Measurements from ENCODE around the gene SUSD1. TPM values are rescaled to one million over a fixed set of nuclear protein-coding genes. Genes with fewer than 3 reads are reported as not detected.
"Not testable (repeated sequence)": the region's sequence is repeated elsewhere in the genome, so short reads cannot be mapped to it uniquely, and the experiment has no call there.

The SUSD1 gene
- total RNA-seq, 1 experiment from 2014 or later, result 19.5 TPM

DNA sequence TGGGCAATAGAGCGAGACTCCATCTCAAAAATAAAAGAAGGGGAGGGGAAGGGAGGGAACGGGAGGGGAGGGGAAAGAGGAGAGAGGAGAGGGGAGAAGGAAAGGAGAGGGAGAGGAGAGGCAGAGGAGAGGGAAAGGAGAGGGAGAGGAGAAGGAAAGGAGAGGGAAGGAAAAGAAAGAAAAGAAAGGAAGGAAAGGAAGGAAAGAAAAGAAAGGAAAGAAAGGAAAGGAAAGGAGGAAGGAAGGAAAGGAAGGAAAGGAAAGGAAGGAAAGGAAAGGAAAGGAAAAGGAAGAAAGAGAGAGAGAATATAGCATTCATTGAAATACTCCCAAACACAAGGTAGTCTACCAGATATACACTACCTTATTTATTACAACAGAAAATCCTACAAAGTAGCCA lies 44.8 kb downstream of the SUSD1 start:
- Histone ChIP-seq H3K36me3 (peaks cover 3% of the 10 kb centered on the region), H3K4me3 (no peak overlapping the region), H3K27me3 (no peaks in the 10 kb centered on the region), H3K27ac (no peak overlapping the region), H3K9me3 (replicated peaks) (peaks cover 11% of the 10 kb centered on the region; the same call in 1 of the 2 replicates), H3K4me1 (peaks cover 5% of the 10 kb centered on the region; the same call in 1 of the 2 replicates)
- no peak for DNase-seq

DNA sequence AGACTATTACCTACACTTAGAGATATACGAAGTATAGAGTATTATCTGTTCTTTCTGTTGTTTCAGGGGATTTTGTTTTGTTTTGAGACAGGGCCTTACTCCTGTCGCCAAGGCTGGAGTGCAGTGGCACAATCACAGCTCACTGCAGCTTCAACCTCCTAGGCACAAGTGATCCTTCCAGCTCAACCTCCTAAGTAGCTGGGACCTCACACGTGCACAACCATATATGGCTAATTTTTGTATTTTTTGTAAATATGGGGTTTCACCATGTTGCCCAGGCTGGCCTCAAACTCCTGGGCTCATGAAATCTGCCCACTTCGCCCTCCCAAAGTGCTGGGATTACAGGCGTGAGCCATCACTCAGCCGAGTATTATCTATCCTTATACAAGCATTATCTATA lies 45.9 kb downstream of the SUSD1 start:
- Histone ChIP-seq H3K27me3 (no peaks in the 10 kb centered on the region), H3K4me1 (peaks cover 3% of the 10 kb centered on the region; the same call in 1 of the 2 replicates), H3K9me3 (replicated peaks) (peaks cover 8% of the 10 kb centered on the region; the same call in 1 of the 2 replicates), H3K4me3 (no peak overlapping the region), H3K27ac (no peak overlapping the region), H3K36me3 (peaks cover 6% of the 10 kb centered on the region)
- DNase-seq, result no peak

DNA sequence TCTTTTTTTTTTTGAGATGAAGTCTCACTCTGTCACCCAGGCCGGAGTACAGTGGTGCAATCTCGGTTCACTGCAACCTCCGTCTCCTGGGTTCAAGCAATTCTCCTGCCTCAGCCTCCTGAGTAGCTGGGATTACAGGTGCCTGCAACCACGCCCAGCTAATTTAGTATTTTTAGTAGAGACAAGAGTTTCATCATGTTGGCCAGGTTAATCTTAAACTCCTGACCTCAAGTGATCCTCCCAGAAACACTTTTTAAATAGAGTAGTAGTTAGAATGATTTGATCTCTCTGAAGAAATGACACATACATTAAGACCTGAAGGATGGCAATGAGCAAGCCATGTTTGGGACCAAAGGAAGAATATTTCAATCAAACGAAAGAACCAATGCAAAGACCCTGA lies 46.7 kb downstream of the SUSD1 start:
- H3K9me3 ChIP-seq (replicated peaks); H3K4me1 ChIP-seq; H3K36me3 ChIP-seq; DNase-seq; H3K27me3 ChIP-seq; H3K27ac ChIP-seq; H3K4me3 ChIP-seq: not testable (repeated sequence)

DNA sequence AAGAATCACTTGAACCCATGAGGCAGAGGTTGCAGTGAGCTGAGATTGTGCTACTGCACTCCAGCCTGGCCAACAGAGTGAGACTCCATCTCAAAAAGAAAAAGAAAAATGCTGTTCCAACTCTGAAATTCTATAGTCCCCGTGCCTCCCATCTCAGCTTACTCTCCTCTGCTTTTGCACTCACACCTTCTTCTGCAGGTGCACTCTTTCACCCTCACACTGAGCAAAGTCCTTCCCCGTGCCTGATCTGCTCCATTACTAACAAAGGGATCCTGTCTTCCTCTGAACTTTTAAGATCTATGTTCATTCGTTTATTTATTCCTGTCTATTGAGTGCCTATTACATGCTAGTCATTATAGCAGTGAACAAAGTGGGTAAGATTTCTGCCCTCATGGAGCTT lies 47.8 kb downstream of the SUSD1 start:
- Histone ChIP-seq H3K4me1 (no peaks in the 10 kb centered on the region), H3K4me3 (no peak overlapping the region), H3K36me3 (peaks cover 6% of the 10 kb centered on the region), H3K9me3 (replicated peaks) (no peaks in the 10 kb centered on the region), H3K27me3 (no peaks in the 10 kb centered on the region), H3K27ac (no peak overlapping the region)
- no peak for DNase-seq

DNA sequence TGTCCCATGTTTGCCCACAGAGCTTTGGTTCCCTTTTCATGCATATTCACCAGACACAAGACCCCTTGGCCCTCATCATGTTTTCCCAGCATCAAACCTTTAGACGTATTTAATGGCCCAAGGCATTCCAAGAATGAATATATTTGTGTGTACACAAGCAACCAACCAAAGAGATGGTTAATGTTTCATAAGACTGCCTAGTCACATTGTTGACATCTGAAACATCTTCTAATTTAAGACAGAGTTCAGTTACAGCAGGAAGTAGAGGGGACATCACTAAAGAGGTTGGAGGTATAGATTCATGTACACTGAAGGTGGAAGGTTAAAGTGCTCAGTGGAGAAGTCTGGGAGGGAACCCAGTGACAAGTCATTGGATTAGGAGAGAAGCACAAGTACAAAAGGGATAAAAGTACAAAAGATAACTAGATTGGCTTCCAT lies 49.1 kb downstream of the SUSD1 start:
- 0 out of 2 replicates have a peak, but pooled peaks cover 3% of the 10 kb centered on the region for H3K4me1 ChIP-seq
- H3K9me3 ChIP-seq (replicated peaks), result no peaks in the 10 kb centered on the region
- DNase-seq, result no peak
- H3K36me3 ChIP-seq, result peaks cover 7% of the 10 kb centered on the region; the same call in 1 of the 2 replicates
- no peak overlapping the region for H3K4me3 ChIP-seq
- H3K27me3 ChIP-seq, result no peaks in the 10 kb centered on the region
- no peak overlapping the region for H3K27ac ChIP-seq

DNA sequence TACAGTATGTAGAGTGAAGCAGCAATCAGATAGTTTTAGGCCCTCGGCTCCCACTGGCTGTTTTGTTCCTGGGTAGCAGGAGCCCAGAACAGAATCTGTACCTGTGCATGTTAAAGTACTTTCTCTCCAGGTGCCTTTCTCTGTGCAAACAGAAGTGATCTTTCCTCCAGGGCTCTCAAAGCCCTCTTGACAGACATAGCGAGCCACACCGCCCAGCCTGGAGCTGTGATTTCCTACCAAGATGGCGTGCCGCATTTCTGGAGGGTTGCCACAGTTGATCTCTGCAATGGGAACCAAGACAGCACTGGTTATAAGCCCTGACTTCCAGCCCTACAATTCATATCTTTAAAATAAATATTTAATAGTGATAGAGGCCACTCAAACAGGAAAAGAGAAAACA lies 50.9 kb downstream of the SUSD1 start:
- no peak overlapping the region for H3K4me3 ChIP-seq
- peaks cover 7% of the 10 kb centered on the region; the same call in 1 of the 2 replicates for H3K36me3 ChIP-seq
- H3K27ac ChIP-seq, result no peak overlapping the region
- DNase-seq, result no peak
- peaks cover 9% of the 10 kb centered on the region; the same call in 1 of the 2 replicates for H3K4me1 ChIP-seq
- no peaks in the 10 kb centered on the region for H3K27me3 ChIP-seq
- no peaks in the 10 kb centered on the region for H3K9me3 ChIP-seq (replicated peaks)

DNA sequence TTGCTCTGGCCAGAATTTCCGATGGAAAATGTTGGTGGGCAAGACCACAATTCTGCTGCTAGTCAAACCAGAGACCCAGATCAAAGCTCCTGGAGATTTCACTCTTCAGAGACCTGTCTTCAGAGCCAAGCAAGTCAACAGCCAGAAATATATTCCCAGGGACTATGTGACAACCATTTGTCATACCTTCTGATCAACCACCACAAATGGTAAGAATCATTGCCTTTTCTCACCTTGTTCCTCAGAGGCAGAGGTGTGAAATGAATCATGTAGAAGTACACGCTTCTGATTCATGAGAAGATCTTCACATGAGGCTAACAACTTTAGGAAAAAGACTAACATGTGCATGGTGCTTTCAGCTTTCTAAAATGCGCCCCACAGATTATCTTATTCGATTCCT lies 53.5 kb downstream of the SUSD1 start:
- no peaks in the 10 kb centered on the region for H3K27me3 ChIP-seq
- peaks cover 7% of the 10 kb centered on the region; the same call in 1 of the 2 replicates for H3K36me3 ChIP-seq
- no peak for DNase-seq
- H3K9me3 ChIP-seq (replicated peaks), result no peaks in the 10 kb centered on the region
- no peak overlapping the region for H3K4me3 ChIP-seq
- no peak overlapping the region for H3K27ac ChIP-seq
- H3K4me1 ChIP-seq, result peaks cover 9% of the 10 kb centered on the region; the same call in 1 of the 2 replicates

DNA sequence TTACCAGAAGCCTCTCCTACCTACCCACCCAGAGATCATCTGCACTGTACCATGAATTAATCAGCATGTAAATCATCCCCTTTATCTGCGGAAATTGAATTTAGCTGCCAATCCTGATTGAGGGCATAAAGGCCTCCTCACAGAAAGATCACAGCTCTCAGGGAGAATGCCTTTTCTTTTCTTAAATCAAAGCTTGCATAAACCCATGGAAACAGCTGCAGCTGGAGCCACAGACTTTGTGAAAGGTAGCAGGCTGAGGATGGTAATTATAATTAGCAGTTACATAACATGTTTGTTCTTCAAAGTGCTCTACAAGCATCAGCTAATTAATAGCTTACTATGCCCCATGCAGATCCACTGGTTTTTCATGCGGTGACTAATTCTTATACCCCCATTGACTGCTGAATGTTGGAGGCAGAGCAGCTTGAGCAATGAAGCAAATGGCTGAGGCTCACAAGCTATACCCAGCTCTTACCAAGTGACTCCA lies 54.6 kb downstream of the SUSD1 start:
- Histone ChIP-seq H3K4me1 (peaks cover 9% of the 10 kb centered on the region; the same call in 1 of the 2 replicates), H3K27ac (no peak overlapping the region), H3K36me3 (peaks cover 7% of the 10 kb centered on the region; the same call in 1 of the 2 replicates), H3K9me3 (replicated peaks) (no peaks in the 10 kb centered on the region), H3K27me3 (no peaks in the 10 kb centered on the region), H3K4me3 (no peak overlapping the region)
- DNase-seq, result peak in 1 of 2 experiments; percentile 29

DNA sequence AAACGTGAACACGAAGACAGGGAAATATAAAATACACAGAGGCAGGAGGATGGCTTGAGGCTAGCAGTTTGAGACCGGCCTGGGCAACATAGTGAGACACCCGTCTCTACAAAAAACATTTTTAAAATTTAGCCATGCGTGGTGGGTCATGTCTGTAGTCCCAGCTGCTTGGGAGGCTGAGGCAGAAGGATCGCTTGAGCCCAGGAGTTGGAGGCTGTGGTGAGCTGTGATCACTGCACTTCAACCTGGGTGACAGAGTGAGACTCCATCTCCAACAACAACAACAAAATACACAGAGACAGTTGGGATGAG lies 55.1 kb downstream of the SUSD1 start:
- DNase-seq, result no peak
- no peaks in the 10 kb centered on the region for H3K27me3 ChIP-seq
- no peak overlapping the region for H3K27ac ChIP-seq
- H3K4me1 ChIP-seq, result peaks cover 9% of the 10 kb centered on the region; the same call in 1 of the 2 replicates
- H3K4me3 ChIP-seq, result no peak overlapping the region
- H3K9me3 ChIP-seq (replicated peaks), result no peaks in the 10 kb centered on the region
- peaks cover 7% of the 10 kb centered on the region; the same call in 1 of the 2 replicates for H3K36me3 ChIP-seq

DNA sequence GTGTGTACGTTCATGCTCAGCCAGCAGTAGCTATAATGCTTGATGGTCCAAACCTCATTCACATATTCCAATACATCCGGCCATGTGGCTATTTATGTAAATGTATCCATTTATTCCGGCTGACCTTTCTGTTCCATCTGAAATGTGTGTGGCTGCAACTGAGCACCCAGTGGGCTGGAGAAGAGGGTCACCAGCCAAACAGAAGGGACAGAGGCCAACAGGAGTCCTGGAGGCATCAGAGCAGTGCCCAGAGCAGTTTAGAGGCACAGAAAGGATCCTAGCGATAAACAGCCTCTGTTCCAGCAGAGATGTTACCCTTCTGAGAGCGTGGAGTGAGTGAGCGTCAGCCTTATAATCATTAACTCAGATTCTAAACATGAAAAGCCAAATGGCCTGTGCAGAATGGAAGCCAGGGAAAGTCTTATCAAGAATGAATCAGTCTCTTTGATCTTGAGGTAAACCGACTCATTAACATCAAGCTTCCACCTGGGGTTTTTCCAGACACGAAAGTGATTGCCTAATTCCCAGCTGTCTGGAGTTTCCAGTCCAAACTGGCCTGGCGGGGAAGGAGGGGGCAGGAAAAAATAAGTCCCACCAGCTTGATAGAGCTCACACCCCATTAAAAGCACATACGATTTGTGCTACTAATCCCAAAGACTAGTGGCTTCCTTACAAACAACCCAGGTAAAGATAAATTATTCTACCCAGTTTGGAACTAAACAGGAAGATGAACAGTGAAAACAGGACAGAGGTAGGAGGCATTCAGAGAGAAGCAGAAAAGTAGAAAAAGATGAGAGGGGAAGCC lies 55.7 kb downstream of the SUSD1 start:
- no peak for DNase-seq
- Histone ChIP-seq H3K27me3 (no peaks in the 10 kb centered on the region), H3K9me3 (replicated peaks) (no peaks in the 10 kb centered on the region), H3K27ac (no peak overlapping the region), H3K4me3 (no peak overlapping the region), H3K36me3 (peaks cover 5% of the 10 kb centered on the region; the same call in 1 of the 2 replicates), H3K4me1 (peaks cover 9% of the 10 kb centered on the region; the same call in 1 of the 2 replicates)

DNA sequence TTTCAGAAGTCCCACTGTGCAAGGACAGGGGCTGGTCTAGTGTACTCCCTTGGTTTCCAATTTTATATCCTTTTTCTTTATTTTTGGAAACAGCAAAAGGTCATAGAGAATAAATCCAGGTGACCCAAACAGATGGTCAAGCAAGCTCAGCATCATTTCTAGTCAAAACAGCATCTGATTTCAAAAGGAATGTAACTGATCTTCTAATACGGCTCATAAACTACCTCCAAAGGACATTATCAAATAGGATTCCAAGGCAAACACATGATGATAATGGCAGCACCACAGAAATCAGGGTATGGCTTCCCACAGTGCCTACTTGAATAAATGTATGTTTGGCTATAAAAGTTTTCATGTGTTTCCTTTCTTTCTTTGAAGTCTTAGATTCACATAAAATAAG lies 57.1 kb downstream of the SUSD1 start:
- Histone ChIP-seq H3K9me3 (replicated peaks) (no peaks in the 10 kb centered on the region), H3K27ac (no peak overlapping the region), H3K27me3 (no peaks in the 10 kb centered on the region), H3K36me3 (peaks cover 5% of the 10 kb centered on the region; the same call in 1 of the 2 replicates), H3K4me1 (peaks cover 9% of the 10 kb centered on the region; the same call in 1 of the 2 replicates), H3K4me3 (no peak overlapping the region)
- DNase-seq, result no peak

DNA sequence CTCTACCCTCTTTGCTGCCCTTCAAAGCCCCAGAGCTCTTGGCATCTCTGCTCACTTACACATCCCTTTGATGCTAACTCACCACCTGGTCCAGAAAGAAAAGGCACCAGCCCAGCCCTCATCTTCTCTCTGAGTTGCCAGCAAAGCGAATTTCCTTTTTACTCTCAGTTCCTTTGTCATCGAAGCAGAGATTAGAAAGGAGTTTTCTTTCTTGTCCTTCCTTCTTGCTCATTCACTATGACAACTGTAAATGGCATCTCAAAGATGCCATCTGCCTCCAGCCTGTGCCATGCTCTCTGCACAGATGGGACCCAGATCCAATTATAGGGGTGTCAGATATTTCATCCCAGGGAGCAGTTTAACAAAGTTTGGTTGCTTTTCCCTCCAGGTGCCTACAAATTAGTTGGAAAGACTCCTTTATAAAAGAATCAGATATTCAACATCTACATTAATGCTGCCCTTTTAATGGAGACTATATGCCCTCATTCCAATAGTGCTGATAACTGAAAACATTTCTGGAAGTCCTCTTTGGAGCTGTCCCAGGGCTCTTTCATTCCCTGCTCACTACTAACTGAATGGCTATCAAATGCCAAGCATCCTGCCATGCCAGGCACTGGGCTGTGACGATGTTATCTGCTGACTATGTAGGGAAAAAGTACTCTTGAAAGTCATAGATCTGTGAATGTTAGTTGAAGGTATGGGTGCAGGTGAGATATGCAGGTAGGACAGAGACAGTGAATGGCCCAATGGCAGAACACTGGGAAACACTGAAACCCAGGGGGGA lies 58.9 kb downstream of the SUSD1 start:
- Histone ChIP-seq H3K4me3 (no peak overlapping the region), H3K4me1 (peaks cover 20% of the 10 kb centered on the region), H3K27me3 (no peaks in the 10 kb centered on the region), H3K36me3 (peaks cover 3% of the 10 kb centered on the region; the same call in 1 of the 2 replicates), H3K27ac (no peak overlapping the region), H3K9me3 (replicated peaks) (no peaks in the 10 kb centered on the region)
- no peak for DNase-seq

DNA sequence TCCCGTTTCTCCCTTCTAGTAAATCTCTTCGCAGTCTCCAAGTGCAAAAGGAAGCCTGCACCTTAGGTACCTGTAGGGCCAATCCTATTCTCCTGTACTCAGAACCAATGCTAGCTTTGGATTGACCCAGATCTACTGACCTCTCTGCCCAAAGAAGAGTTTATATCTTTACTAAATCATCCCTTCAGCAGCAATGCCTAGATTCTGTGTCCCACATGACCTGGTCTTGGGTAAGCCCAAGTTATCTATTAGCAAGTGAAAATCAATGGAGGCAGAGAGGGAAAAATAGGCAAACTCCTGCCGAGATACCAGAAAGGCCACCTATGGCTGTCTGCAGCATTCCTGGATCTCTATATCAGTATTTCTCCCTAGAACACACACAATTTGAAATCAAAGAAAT lies 60.0 kb downstream of the SUSD1 start:
- H3K4me1 ChIP-seq, result peaks cover 13% of the 10 kb centered on the region
- H3K9me3 ChIP-seq (replicated peaks), result no peaks in the 10 kb centered on the region
- H3K27ac ChIP-seq, result no peak overlapping the region
- H3K27me3 ChIP-seq, result no peaks in the 10 kb centered on the region
- no peak overlapping the region for H3K4me3 ChIP-seq
- peaks cover 3% of the 10 kb centered on the region for H3K36me3 ChIP-seq
- no peak for DNase-seq

DNA sequence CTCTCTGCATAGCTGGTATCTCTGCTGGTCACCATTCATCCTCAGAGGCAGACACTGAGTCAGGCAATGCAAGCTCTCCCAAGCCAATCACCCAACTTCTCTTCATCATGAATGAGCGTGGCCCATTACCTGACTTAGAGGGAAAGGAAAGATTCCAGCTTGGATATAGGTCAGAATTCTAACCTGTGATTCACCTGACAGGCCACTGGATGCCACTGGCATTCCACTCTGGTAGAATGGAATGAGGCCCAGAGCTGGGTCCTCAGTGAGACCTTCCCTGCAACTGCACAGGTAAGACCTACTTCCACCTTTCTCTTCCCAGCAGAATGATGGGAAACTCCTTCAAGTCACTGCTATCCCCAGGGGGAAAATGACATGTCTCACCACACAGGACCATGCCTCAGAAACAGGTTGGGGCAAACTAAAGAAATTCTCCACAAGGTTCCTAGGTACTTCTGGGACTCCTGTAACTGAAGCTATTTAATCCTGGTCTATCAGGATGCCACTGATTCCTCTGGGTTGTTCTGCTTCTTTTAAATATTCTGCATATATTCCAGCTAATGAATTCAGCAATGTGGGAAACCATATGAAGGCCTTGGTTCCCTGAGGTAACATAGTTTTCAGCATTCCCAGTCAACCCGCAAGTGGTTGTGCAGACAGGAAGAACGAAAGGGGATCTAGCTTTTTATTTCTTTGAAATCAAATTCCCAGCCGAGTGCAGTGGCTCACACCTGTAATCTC lies 62.0 kb downstream of the SUSD1 start:
- H3K9me3 ChIP-seq (replicated peaks), result no peaks in the 10 kb centered on the region
- no peaks in the 10 kb centered on the region for H3K27me3 ChIP-seq
- peaks cover 3% of the 10 kb centered on the region for H3K36me3 ChIP-seq
- H3K27ac ChIP-seq, result no peak overlapping the region
- no peak overlapping the region for H3K4me3 ChIP-seq
- H3K4me1 ChIP-seq, result peaks cover 17% of the 10 kb centered on the region
- peak; percentile 11 to 35 for DNase-seq

Measured in SJCRH30 (cell line).